Stomach (tissue), 9 donors: ENCODE data around the gene FAM163B. TPM values are rescaled to one million over a fixed set of nuclear protein-coding genes. Genes with fewer than 3 reads are reported as not detected.

ENCODE experiments used
- DNase-seq, 2 donors: peaks; one replicate each; pipeline versions ENCODE4 v3.0.0 to v3.0.0-alpha.2; 2013 to 2019
- H3K27ac ChIP-seq, 5 donors: fragments of 200-600 bp in 4 of 5; sonication (generic) in 4 of 5; one replicate each; pipeline ENCODE4 v1.5.1; 2013 to 2019; ENCODE audit warnings: mild to moderate bottlenecking in 1 of 5, moderate library complexity in 1 of 5
- H3K27me3 ChIP-seq, 3 donors: fragments of 200-600 bp; sonication (generic); one replicate each; pipeline ENCODE4 v1.5.1; 2017 to 2019; ENCODE audit warnings: mixed run types in 1 of 3
- H3K36me3 ChIP-seq, 4 donors: fragments of 200-600 bp; sonication (generic); 1 replicate in 3 of 4; 2 replicates in 1 of 4; pipeline ENCODE4 v1.5.1; 2016 to 2019
- H3K4me1 ChIP-seq, 4 donors: fragments of 200-600 bp; sonication (generic); one replicate each; pipeline ENCODE4 v1.5.1; 2016 to 2019
- H3K4me3 ChIP-seq, 4 donors: fragments of 200-600 bp; sonication (generic) in 3 of 4; one replicate each; pipeline ENCODE4 v1.5.1; 2016 to 2019; ENCODE audit warnings: mild to moderate bottlenecking in 1 of 4
- H3K9me3 ChIP-seq, 4 donors: fragments of 200-600 bp; sonication (generic); one replicate each; pipeline ENCODE4 v1.5.1; 2016 to 2019
- CTCF ChIP-seq, 7 experiments: fragments of 450-650 bp in 4 of 7; fragments of 200-600 bp in 3 of 7; sonication (generic) in 3 of 7; IDR thresholded peaks; one replicate each; pipeline ENCODE4 v1.5.1; 2016 to 2019; ENCODE audit warnings: antibody characterized with exemption in 7 of 7, control low read depth in 2 of 7, mild to moderate bottlenecking in 1 of 7
- EP300 ChIP-seq: sonication (generic); formaldehyde crosslinking; IDR thresholded peaks from one replicate; pipeline ENCODE4 v1.6.1; 2017; ENCODE audit warnings: antibody characterized with exemption
- POLR2A ChIP-seq, 4 donors: fragments of 450-650 bp; IDR thresholded peaks; one replicate each; pipeline ENCODE4 v1.6.1; 2016; ENCODE audit warnings: antibody characterized with exemption in 4 of 4, control low read depth in 2 of 4, mild to moderate bottlenecking in 1 of 4, moderate library complexity in 1 of 4
- POLR2AphosphoS5 ChIP-seq, 3 donors: sonication (generic); formaldehyde crosslinking; IDR thresholded peaks; one replicate each; pipeline ENCODE4 v1.6.1; 2016; ENCODE audit warnings: antibody characterized with exemption in 3 of 3
- WGBS, 5 donors: extraction: QIAGEN DNeasy Blood & Tissue Kit in 3 of 5; methylation state at CpG; one replicate each; pipeline versions ENCODE4 v1.1.5 to v1.1.7; 2013 to 2018; 5-methylcytosine and 5-hydroxymethylcytosine counted together
- intact Hi-C: fragments of 100-400 bp; cut with DNase I; formaldehyde crosslinking; loops from one replicate; pipeline ENCODE4 v1.15.1; 2023; ENCODE audit warnings: low total_unique reads
- polyA plus RNA-seq, 3 donors: library from polyadenylated mRNA; stranded (reverse); fragments of 200-250 nt; gene quantifications; one replicate each; pipeline ENCODE4 v1.2.3, GENCODE V29; 2013
- total RNA-seq, 5 donors: library from RNA; depleted of rRNA; stranded (reverse); fragments of >200 nt; gene quantifications; one replicate each; pipeline versions ENCODE4 v1.1.0 to v1.2.3, GENCODE V29; 2014 to 2016
- donor health status: healthy with polysubstance abuse.
- donor health status: Bipolar disorder and iron deficiency.
- donor health status: healthy.

FAM163B gene
- total and polyA plus RNA-seq, 8 donors: not detected

GRCh38 chr9:133538851-133539833 is 70.0 kb downstream of the FAM163B start:
- WGBS, 5 donors: 28 to 55% (median 39%) methylated on average over 14 to 47 of the region's 47 CpGs
- DNase-seq: peak; percentile 37 to 60
- intact Hi-C loops: loop anchor here (10.0 kb wide), 1 partner anchor 186 kb away; no protein-coding TSS in a partner anchor
- peak overlapping the region in 3 of 5 donors; percentile 14 to 51 (median 28) for H3K27ac ChIP-seq
- H3K4me1 ChIP-seq: peaks cover 8 to 45% (median 33%) of the 10 kb centered on the region in 4 donors
- peaks cover 0 to 55% (median 20%) of the 10 kb centered on the region in 3 donors for H3K27me3 ChIP-seq
- H3K4me3 ChIP-seq: peak overlapping the region in 3 of 4 donors; percentile 15 to 38 (median 22)
- peaks cover 0 to 11% (median 0%) of the 10 kb centered on the region in 4 donors for H3K36me3 ChIP-seq
- TF ChIP-seq POLR2A (IDR thresholded peaks at IDR 0.05) (no peak), CTCF (IDR thresholded peaks at IDR 0.05) (no peak), POLR2AphosphoS5 (IDR thresholded peaks at IDR 0.05) (no peak), EP300 (no peak)
- H3K9me3 ChIP-seq: no peaks in the 10 kb centered on the region

- intact Hi-C loops: loop anchor here (10.0 kb wide), 1 partner anchor 187 kb away; no protein-coding TSS in a partner anchor
- H3K27me3 ChIP-seq: peaks cover 0 to 64% (median 21%) of the 10 kb centered on the region in 3 donors
- H3K4me3 ChIP-seq: no peak overlapping the region
- WGBS, 5 donors: 78 to 95% (median 85%) methylated on average over 7 to 14 of the region's 14 CpGs
- H3K27ac ChIP-seq: no peak overlapping the region
- no peaks in the 10 kb centered on the region for H3K9me3 ChIP-seq
- TF ChIP-seq EP300: no peak
- TF ChIP-seq POLR2A (IDR thresholded peaks at IDR 0.05): no peak
- TF ChIP-seq POLR2AphosphoS5 (IDR thresholded peaks at IDR 0.05): no peak
- no peak for TF ChIP-seq CTCF (IDR thresholded peaks at IDR 0.05)
- peaks cover 0 to 11% (median 0%) of the 10 kb centered on the region in 4 donors for H3K36me3 ChIP-seq
- H3K4me1 ChIP-seq: peaks cover 12 to 52% (median 41%) of the 10 kb centered on the region in 4 donors
- DNase-seq: no peak
Measured at GRCh38 chr9:133538176-133538575, 71.0 kb downstream of the FAM163B start.

GRCh38 chr9:133537257-133537656 is 71.9 kb downstream of the FAM163B start:
- Histone ChIP-seq H3K4me3 (no peak overlapping the region), H3K4me1 (peaks cover 12 to 55% (median 39%) of the 10 kb centered on the region in 4 donors), H3K9me3 (no peaks in the 10 kb centered on the region), H3K27me3 (peaks cover 0 to 73% (median 21%) of the 10 kb centered on the region in 3 donors), H3K36me3 (peaks cover 0 to 11% (median 0%) of the 10 kb centered on the region in 4 donors), H3K27ac (no peak overlapping the region)
- TF ChIP-seq POLR2A (IDR thresholded peaks at IDR 0.05): no peak
- TF ChIP-seq POLR2AphosphoS5 (IDR thresholded peaks at IDR 0.05): no peak
- TF ChIP-seq CTCF (IDR thresholded peaks at IDR 0.05): no peak
- TF ChIP-seq EP300: no peak
- WGBS, 5 donors: 89 to 97% (median 91%) methylated on average over 6 to 16 of the region's 16 CpGs; no CpG with 5 or more reads in 1 of the 5 donors
- intact Hi-C loops: loop anchor here (10.0 kb wide), 1 partner anchor 188 kb away; no protein-coding TSS in a partner anchor
- no peak for DNase-seq

- H3K4me1 ChIP-seq: peaks cover 12 to 48% (median 37%) of the 10 kb centered on the region in 4 donors
- H3K27me3 ChIP-seq: peaks cover 0 to 75% (median 21%) of the 10 kb centered on the region in 3 donors
- H3K9me3 ChIP-seq: no peaks in the 10 kb centered on the region
- no peak overlapping the region for H3K27ac ChIP-seq
- intact Hi-C loops: loop anchor here (10.0 kb wide), 1 partner anchor 188 kb away; no protein-coding TSS in a partner anchor
- peaks cover 0 to 11% (median 0%) of the 10 kb centered on the region in 4 donors for H3K36me3 ChIP-seq
- WGBS, 5 donors: 83 to 94% (median 93%) methylated on average over 9 of the region's 9 CpGs
- H3K4me3 ChIP-seq: no peak overlapping the region
- TF ChIP-seq POLR2AphosphoS5 (IDR thresholded peaks at IDR 0.05) (no peak), POLR2A (IDR thresholded peaks at IDR 0.05) (no peak), EP300 (no peak), CTCF (IDR thresholded peaks at IDR 0.05) (no peak)
- DNase-seq: no peak
Measured at GRCh38 chr9:133536536-133536935, 72.7 kb downstream of the FAM163B start.
